HPDE6-E6E7 (cell line): ENCODE results near the gene ABHD12B.
"Not testable (repeated sequence)": the region's sequence is repeated elsewhere in the genome, so short reads cannot be mapped to it uniquely, and the experiment has no call there.

Source experiments
- DNase-seq: peaks from one replicate; pipeline ENCODE4 v3.0.0; 2011; ENCODE audit warnings: missing footprints; ENCODE audit errors: extremely low spot score

The ABHD12B gene

GRCh38 chr14:50935126-50936015 is 63.5 kb downstream of the ABHD12B start:
- no peak for DNase-seq

- no peak for DNase-seq
These were observed 64.1 kb downstream of the ABHD12B start for GRCh38 chr14:50936016-50936340.

- DNase-seq: no peak
These were observed 65.0 kb downstream of the ABHD12B start for GRCh38 chr14:50936882-50937281.

GRCh38 chr14:50937325-50937724 is 65.5 kb downstream of the ABHD12B start:
- DNase-seq: peak; percentile 45

- no peak for DNase-seq
These were observed 65.9 kb downstream of the ABHD12B start for GRCh38 chr14:50937800-50938199.

- no peak for DNase-seq
These were observed 69.3 kb downstream of the ABHD12B start for GRCh38 chr14:50941151-50941550.

GRCh38 chr14:50941638-50942037 is 69.8 kb downstream of the ABHD12B start:
- not testable (repeated sequence) for DNase-seq

DNA sequence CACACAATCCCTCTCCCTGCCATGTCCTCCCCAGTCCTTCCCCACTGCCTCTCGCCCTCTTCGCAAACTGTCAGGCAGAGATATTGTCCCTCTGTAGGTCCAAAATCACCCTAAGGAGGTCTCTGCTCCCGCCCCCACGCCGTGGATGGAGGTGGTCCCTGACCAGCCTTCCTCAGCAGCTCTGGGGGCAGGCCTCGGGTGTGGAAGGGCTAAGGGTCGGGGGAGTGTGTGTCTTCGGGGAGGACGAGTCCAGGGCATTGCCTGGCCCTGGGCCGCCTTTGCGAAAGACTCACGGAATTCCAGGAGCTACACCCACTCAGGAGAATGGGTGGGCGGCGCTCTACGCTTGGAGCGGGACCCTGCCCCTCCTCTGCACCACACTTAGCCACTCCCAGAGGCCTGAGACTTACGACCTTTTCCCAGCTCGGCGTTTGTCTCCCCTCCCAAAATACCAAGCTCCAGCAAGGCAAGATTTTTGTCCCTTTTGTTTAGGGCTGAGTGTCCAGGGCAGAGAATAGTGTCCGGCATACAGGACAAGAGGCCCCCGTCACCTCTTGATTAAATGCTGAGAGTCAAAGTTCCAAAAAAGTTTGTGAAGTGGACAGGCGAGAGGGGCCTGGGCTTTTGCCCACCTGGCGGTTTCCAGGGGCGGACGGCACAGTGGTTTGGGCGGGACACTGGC is 71.5 kb downstream of the ABHD12B start:
- peak; percentile 40 for DNase-seq

DNA sequence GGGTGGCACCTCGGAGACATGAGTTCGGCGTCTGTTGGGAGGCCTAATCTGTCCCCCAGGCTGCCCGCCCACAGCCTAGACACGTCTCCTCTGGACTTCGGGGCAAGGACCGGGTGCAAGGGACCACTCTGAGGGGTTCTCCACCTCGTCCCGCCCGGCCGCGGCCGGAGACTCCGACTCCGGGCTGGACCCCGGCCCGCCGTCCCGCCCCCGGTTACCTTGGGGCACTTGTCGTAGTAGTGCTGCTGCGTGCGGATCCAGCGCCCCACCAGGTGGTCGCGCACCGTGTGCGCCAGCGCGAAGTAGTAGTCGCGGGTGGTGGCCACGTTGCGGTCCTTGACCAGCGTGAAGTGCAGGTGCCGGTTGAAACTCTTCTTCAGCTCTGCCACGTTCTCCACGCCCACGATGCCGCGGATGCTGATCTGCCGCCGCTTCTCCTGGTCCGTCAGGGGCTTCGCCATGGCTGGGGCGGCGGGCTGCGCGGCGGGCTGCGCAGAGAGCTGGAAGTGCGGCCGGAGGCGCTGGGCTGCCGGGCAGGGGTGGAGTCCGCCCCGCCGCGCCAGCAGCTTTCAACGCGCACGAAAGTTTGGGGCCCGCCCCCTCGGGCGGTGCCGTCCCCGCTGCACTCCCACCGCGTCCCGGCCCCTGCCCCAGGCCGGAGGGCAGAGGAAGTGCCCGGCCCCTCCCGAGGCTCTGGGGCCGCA is 72.2 kb downstream of the ABHD12B start, which contains the start of gene PYGL:
PYGL (minus strand) TSS at position 541 of the 704 bp plus-strand sequence; CDS start at position 461, 80 bp downstream.
- DNase-seq: peak; percentile 59

DNA sequence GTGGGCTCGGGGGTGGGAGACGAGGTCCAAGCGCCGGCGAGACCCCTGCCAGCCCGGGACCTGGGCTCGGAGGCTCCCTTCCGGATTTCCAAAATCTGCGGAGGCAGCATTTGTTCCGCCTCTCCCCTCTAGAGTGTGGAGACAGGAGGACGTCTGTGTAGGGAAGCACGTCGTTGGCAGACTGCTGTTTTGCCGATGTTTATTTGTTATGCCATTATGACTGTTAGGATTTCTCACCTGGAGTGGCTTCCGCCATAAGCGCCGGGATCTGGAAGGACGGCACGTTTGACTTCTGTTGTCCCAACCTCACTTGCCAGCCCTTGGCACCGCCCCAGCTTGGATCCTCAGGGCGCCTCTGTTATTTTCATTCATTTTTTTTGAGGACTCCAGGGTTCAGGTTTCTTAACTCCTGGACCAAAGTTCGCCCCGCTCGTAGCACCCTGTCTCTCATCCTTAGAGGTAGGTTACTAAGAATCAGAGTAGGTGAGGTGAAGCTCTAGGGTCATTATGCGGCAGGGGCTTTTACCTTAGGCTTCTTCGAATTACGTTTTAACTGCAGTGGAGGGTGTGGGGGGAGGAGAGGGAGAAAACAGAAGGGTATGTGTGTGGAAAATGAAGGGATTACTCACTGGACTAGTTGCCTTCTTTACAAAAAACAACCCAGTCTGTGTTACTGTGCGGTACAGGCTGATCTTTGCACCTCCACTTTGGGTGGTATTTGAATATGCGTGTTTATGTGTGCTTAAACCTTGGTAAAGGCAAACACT is 73.0 kb downstream of the ABHD12B start:
- peak; percentile 54 for DNase-seq

- no peak for DNase-seq
These were observed 74.5 kb downstream of the ABHD12B start for GRCh38 chr14:50946234-50946935.

DNA sequence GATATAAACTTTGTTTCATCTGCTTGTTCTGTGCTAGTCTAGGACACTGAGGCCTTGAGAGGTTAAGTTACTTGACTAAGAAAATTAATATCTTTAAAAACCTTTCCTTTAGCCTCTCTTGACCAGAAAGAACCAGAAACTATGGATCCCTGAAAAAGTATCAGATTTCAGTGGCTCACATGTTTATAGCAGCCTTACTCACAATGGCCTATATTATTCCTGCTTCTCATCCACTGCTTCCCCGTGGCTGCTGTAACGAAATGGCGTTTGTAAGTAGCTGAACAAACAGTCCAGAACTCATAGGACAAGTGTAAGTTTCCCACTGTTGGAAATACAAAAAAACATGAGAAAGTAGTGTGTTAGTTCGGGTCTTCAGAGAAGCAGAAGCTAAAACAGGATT is 75.6 kb downstream of the ABHD12B start:
- no peak for DNase-seq

DNA sequence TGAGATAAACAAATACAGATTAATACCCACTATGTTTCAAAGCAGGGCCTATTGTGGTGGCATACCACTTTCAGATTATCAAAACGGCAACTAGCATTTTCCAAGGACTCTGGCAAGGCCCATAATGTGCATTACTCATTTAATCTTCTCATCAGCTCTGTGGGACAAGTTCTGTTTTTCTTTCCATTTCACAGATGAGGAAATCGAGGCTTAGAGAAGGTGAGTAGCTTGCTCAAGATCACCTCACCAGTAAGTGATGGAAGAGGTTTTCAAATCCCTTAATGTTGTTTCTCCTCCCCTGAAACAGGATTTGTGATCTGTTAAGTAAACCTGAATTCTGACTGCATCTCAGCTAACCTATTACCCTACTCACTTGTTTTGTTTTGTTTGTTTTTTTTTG is 76.4 kb downstream of the ABHD12B start:
- no peak for DNase-seq

- DNase-seq: no peak
These were observed 79.2 kb downstream of the ABHD12B start for GRCh38 chr14:50951032-50951431.

DNA sequence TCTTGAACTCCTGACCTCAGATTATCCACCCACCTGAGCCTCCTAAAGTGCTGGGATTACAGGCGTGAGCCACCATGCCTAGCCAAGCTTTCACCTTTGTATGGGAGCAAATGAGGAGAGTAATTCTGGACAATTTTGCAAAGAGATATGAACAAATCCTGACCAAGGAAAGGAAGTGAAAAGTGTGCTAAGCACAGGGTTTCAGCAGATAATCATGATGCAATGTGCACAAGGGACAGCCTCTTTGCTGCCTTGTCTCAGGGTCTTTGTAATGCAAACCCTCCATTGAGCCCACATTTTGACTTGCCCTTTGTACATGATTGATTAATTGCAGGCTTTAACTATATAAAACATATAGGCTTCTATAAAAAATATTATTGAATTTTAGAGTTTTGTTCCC is 81.6 kb downstream of the ABHD12B start:
- no peak for DNase-seq
